Progenitor cell of endocrine pancreas (in vitro differentiated cells): ENCODE data around the gene UBXN1. TPM values are rescaled to one million over a fixed set of nuclear protein-coding genes. Genes with fewer than 3 reads are reported as not detected.
"Not testable (repeated sequence)": the region's sequence is repeated elsewhere in the genome, so short reads cannot be mapped to it uniquely, and the experiment has no call there.

ENCODE experiments used
- DNase-seq: peaks from one replicate; pipeline ENCODE4 v3.0.0; 2021; ENCODE audit warnings: low spot score; ENCODE audit not compliant: unreplicated experiment
- H3K27ac Mint-ChIP-seq: 2 replicates; pipeline ENCODE4 v1.8.0; 2021; ENCODE audit warnings: mild to moderate bottlenecking, moderate library complexity, mixed read lengths
- H3K27me3 Mint-ChIP-seq: 2 replicates; pipeline ENCODE4 v1.8.0; 2021; ENCODE audit warnings: mixed read lengths
- H3K36me3 Mint-ChIP-seq: 2 replicates; pipeline ENCODE4 v1.8.0; 2022; ENCODE audit warnings: mixed read lengths; ENCODE audit not compliant: insufficient read depth
- H3K4me1 Mint-ChIP-seq: 2 replicates; pipeline ENCODE4 v1.8.0; 2021; ENCODE audit warnings: low read depth, mixed read lengths
- H3K4me3 Mint-ChIP-seq: 2 replicates; pipeline ENCODE4 v1.8.0; 2021; ENCODE audit warnings: low read depth, mild to moderate bottlenecking, moderate library complexity, mixed read lengths
- H3K9me3 Mint-ChIP-seq: 2 replicates; pipeline ENCODE4 v1.8.0; 2021; ENCODE audit warnings: low read depth, mixed read lengths
- total RNA-seq: library from RNA; stranded (reverse); gene quantifications from 2 replicates; pipeline ENCODE4 v1.2.1, GENCODE V29; 2021
- TF ChIP-seq, protein P1 (sequence below): fragments of 200-600 bp; sonication (generic); IDR thresholded peaks from one replicate; pipeline ENCODE4 v1.5.0; 2021; ENCODE audit warnings: antibody characterized with exemption, mild to moderate bottlenecking; ENCODE audit not compliant: unreplicated experiment

Gene UBXN1
- total RNA-seq, 1 donor from 2014 or later: 102 TPM

DNA sequence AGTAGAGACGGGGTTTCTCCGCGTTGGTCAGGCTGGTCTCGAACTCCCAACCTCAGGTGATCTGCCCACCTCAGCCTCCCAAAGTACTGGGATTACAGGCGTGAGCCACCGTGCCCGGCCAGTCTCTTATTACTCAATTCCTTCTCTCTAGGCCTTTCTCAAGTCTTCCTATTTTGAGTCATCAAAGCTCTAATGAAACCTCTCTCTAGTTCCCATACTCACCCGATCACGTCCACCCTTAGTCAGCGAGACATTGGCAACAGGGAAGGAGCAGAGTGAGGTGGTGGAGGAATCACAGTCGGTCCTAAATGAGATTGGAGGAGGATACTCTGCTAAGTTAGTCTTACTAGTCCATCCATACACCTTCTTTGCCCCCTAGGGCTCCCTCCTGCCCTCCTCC is 23.4 kb upstream of the UBXN1 start:
- Mint-ChIP-seq H3K4me1 (peaks cover 16% of the 10 kb centered on the region), H3K36me3 (peaks cover 14% of the 10 kb centered on the region), H3K4me3 (no peak overlapping the region), H3K27ac (peak overlapping the region; percentile 2), H3K9me3 (no peaks in the 10 kb centered on the region), H3K27me3 (no peaks in the 10 kb centered on the region)
- TF ChIP-seq, protein P1, sequence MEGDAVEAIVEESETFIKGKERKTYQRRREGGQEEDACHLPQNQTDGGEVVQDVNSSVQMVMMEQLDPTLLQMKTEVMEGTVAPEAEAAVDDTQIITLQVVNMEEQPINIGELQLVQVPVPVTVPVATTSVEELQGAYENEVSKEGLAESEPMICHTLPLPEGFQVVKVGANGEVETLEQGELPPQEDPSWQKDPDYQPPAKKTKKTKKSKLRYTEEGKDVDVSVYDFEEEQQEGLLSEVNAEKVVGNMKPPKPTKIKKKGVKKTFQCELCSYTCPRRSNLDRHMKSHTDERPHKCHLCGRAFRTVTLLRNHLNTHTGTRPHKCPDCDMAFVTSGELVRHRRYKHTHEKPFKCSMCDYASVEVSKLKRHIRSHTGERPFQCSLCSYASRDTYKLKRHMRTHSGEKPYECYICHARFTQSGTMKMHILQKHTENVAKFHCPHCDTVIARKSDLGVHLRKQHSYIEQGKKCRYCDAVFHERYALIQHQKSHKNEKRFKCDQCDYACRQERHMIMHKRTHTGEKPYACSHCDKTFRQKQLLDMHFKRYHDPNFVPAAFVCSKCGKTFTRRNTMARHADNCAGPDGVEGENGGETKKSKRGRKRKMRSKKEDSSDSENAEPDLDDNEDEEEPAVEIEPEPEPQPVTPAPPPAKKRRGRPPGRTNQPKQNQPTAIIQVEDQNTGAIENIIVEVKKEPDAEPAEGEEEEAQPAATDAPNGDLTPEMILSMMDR: no peak
- no peak for DNase-seq

DNA sequence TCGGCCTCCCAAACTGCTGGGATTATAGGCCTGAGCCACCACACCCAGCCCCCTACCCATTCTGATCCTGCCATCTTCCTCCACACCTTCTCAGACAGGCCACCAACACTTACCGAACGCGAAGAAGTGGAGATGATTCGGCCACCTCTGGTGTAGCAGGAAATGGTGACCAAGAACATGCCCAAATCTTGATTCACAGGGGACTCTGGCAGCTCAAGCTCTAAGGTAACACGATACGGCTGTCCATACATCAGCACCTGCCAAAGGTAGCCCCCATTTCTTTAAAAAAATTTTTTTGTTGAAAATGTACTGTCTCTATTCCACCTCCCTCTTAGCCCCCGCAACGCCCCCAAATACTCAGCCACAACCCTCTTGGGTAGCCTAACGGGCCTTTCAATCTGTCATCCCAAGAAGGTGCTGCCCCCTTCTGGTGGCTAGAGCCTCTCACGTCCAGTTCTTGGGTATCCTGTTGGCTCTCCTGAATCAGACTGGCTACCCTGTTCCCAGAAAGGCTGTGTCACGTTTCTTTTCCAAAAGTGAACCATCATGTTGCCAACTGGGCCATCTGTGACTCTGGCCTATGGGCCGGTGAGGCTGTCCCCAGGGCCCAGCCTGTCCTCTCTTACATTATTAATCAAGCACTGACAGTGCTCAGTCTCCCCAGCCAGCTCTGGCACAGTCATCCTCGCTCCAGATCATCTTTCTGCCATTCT is 15.7 kb upstream of the UBXN1 start:
- H3K27me3 Mint-ChIP-seq: no peaks in the 10 kb centered on the region

DNA sequence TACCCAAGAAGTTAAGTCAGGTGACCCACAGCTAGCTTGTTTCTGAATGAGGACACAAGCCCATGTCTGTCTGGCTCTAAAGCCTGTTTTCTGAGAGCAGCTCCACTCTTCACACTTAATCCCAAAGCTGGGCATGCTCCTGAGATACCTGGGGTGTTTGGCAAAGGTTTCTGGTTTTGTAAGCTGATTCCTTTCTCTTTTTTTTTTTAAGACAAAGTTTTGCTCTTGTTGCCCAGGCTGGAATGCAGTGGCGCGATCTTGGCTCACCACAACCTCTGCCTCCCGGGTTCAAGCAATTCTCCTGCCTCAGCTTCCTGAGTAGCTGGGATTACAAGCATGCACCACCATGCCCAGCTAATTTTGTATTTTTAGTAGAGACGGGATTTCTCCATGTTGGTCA is 14.8 kb upstream of the UBXN1 start:
- peaks cover 15% of the 10 kb centered on the region for H3K36me3 Mint-ChIP-seq
- not testable (repeated sequence) for DNase-seq, H3K4me1 Mint-ChIP-seq, H3K9me3 Mint-ChIP-seq, H3K27ac Mint-ChIP-seq, H3K4me3 Mint-ChIP-seq, H3K27me3 Mint-ChIP-seq

More for the DNA sequence above, 15.7 kb upstream of the UBXN1 start:
- Mint-ChIP-seq H3K4me1 (no peaks in the 10 kb centered on the region), H3K9me3 (no peaks in the 10 kb centered on the region), H3K27ac (peak overlapping the region; percentile 17), H3K4me3 (no peak overlapping the region), H3K36me3 (peaks cover 16% of the 10 kb centered on the region)
- TF ChIP-seq, protein P1: peak; percentile 80
- peak; percentile 47 for DNase-seq

DNA sequence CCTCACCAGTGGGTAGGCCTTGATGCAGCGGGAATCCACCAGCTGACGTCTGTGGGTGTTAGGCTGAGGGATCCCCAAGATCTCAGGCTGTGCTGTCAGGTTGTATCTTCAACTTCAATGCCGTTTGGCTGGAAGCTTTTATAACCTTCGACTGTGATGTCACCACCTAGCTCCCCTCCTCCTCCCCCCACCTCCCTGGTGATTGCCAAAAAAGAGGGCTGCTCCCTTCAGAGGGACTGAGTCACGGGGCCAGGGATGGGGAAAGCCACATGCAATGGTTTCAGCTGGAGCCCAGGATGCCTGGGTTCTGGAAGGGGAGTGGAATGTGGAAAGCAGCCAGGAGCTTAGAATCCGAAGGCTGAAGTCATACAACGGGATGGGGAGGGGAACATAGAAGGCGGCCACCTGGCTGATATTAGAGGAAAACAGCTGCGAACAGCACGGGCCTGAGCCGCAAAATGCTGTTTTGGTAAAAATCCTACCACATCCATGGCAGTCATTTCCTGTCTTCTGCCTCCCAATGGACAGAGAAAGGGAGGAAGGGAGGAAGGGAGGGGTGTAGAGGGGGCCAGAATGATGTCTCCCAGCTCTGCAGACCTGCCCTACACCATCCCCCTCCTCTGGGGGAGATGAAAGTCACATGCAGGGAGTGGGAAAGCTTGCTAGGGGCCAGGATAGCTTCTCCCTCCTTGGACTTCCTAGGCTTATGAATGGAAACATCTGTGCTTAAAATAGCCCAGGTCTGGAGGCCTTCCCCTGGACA is 10.7 kb upstream of the UBXN1 start, which contains the start of gene LRRN4CL:
Gene LRRN4CL (minus strand): TSS at position 110 of the 763 bp plus-strand sequence. CDS start 1,022 bp downstream, outside the sequence.
- Mint-ChIP-seq H3K27me3 (no peaks in the 10 kb centered on the region), H3K4me3 (no peak within 1 kb of the TSS), H3K4me1 (no peaks in the 10 kb centered on the region), H3K27ac (peak within 1 kb of the TSS; percentile 77), H3K36me3 (peaks cover 8% of the 10 kb centered on the region), H3K9me3 (no peaks in the 10 kb centered on the region)
- TF ChIP-seq, protein P1: no peak
- no peak for DNase-seq

DNA sequence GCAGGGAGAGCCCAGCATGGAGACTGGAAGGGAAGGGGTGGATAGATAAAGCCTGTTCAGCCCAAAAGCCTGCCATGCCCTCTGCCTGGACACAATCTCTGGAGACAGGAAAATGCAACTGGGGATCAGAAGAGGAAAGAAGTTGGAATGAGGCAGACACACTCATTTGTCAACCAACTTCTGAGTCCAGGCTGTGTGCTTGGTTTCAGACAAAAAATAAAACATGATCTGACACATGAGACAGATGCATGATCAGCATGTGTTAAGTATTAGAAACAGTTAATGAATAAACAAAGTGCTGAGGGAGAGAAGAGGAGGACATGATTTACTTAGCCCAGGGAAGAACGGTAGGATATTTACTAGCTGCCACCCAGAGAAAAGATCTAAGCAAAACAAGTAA is 9.6 kb upstream of the UBXN1 start:
- TF ChIP-seq, protein P1: no peak
- Mint-ChIP-seq H3K36me3 (peaks cover 8% of the 10 kb centered on the region), H3K4me3 (no peak overlapping the region), H3K27ac (peak overlapping the region; percentile 73), H3K27me3 (no peaks in the 10 kb centered on the region), H3K4me1 (no peaks in the 10 kb centered on the region), H3K9me3 (no peaks in the 10 kb centered on the region)
- DNase-seq: no peak
